Measurements from ENCODE around the gene CIROP.

CIROP gene

DNA sequence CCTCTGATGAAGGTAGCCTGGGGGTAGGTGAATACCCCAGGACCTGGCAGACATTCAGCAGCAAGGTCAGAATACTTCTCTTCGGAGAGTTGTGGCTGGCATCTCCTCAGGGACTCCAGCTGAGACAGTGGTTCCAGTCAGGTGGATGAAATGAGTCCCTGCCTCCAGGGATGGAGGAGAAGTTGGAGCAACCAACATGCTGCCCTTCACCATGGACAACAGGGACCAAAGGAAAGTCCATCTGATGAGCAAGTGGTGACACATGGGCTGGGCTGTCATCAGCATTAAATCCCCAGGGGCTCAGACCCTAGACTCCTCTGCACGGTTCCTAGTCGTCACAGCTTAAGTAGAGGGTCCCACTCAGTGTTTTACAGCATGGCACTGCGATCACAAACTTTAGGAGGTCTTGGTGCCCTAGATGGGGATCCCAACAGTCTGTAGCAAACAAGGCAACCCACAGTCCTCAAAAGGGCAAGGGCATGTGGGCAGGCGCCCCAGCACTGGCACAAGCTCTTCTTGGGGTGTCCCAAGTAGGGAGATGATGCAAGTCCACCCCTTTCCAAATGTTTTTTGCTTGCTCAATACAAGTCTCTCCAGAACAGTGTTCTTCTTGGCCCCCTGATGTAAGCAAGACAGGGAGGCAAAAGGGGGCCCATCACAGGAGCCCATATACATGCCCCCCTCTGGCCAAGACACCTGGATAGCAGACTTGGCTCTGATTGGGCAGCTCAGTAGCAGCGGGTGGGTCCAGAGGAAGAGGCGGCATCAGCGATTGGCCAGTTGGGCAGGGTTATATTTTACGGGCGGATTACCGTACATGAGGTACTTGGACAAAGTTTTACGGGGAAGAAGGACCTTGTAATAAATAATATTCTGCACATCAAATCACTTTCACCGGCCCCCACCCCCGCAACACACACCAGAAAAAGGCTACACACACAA lies 36.7 kb downstream of the CIROP start:
- H3K27me3 ChIP-seq: no peaks in the 10 kb centered on the region
- peak in 1 of 2 donors; percentile 63 for DNase-seq
- H3K4me3 ChIP-seq: no peak overlapping the region
- no peak for TF ChIP-seq CTCF (IDR thresholded peaks at IDR 0.05)
- peaks cover 50 to 64% (median 62%) of the 10 kb centered on the region in 3 donors for H3K36me3 ChIP-seq
- no peaks in the 10 kb centered on the region for H3K9me3 ChIP-seq
- intact Hi-C loops (cut with DNase I; ENCODE audit: low total_unique reads): no loop called here
- peak overlapping the region in 1 of 2 donors; percentile 24 for H3K27ac ChIP-seq
- H3K4me1 ChIP-seq: peaks cover 0 to 49% (median 28%) of the 10 kb centered on the region in 4 donors

DNA sequence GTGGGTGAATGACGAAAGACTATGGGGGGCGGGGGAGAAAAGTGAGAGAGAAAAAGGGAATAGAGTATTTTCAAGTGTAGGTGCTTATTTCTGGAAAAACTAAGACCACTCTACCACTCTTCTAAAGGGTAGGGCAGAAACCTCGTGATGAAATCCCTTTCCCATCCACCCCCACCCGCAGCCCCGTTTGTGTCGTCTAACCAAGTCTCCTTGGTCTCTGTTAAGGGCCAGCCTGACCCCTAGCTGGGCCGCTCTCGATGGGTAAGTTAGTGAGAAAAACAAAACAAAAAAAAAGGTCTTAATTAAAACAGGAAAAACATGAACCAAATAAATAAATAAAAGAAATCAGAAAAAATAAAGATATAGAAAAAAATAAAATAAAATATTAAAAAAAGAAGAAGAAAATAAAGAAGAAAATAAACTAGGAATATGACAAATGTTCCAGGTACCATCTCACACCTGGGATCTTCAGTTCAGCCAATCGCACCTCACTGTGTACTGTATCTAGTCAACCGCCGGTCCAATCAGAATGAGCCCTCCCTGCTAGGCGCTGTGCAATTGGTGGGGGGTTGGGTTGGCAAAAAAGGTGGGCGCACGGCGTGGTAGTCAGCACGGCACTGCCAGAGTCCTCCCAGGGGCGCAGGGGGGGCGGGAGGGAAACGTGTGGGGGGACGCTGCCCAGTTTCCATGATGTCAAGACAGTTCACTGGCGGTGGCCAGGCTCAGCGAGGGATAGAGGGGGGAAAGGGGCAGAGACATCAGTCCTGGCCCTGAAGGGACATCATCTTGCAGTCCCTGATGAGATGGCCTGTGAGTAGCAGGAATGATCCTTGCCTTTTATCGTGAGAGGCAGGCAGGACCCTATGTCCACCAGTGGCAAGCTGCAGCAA lies 37.7 kb downstream of the CIROP start:
- peak in 1 of 2 donors; percentile 39 for DNase-seq
- Histone ChIP-seq H3K27me3 (no peaks in the 10 kb centered on the region), H3K4me1 (peaks cover 0 to 52% (median 27%) of the 10 kb centered on the region in 4 donors), H3K9me3 (no peaks in the 10 kb centered on the region), H3K4me3 (no peak overlapping the region), H3K27ac (no peak overlapping the region), H3K36me3 (peaks cover 54 to 67% (median 63%) of the 10 kb centered on the region in 3 donors)
- intact Hi-C loops (cut with DNase I; ENCODE audit: low total_unique reads): no loop called here
- no peak for TF ChIP-seq CTCF (IDR thresholded peaks at IDR 0.05)

DNA sequence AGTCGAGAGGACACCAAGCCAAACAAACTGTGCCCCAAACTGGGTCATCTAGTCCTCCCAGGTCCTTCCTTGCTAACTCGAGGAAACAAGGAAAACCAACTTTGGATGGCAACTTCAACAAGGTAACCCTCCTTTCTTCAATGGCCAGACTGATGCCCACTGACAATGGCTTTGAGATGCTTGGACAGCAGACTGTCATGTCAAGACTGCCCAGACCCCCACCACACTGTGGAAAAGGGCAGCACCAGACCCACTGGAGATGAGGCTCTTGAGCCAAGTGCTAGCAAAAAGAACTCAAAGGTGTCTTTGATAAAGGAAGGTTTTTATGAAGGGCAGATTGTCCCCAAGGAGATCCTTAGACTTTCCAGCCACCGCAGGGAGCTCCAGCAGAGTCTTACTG lies 38.4 kb downstream of the CIROP start:
- H3K27me3 ChIP-seq: no peaks in the 10 kb centered on the region
- H3K9me3 ChIP-seq: no peaks in the 10 kb centered on the region
- no peak for TF ChIP-seq CTCF (IDR thresholded peaks at IDR 0.05)
- no peak overlapping the region for H3K4me3 ChIP-seq
- DNase-seq: peak in 1 of 2 donors; percentile 12
- peaks cover 0 to 48% (median 24%) of the 10 kb centered on the region in 4 donors for H3K4me1 ChIP-seq
- intact Hi-C loops (cut with DNase I; ENCODE audit: low total_unique reads): no loop called here
- no peak overlapping the region for H3K27ac ChIP-seq
- peaks cover 57 to 74% (median 66%) of the 10 kb centered on the region in 3 donors for H3K36me3 ChIP-seq

DNA sequence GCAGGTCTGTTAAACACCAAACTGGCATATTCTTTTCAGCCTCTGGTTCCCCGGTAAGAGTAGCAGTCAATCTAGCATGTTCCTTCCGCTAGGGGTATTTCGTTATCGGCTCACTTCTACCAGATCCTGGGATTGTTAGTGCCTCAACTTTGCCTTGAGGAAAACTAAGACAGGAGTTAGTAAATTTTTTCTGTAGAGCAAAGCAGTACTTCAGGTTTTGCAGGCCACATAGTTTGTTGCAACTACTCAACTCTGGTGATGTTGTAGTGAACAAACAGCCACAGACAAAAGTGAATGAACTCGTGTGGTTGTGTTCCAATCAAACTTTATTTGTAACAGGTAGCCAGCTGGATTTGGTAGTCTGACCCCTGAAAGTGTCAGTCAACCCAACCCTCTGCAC lies 41.2 kb downstream of the CIROP start:
- TF ChIP-seq CTCF (IDR thresholded peaks at IDR 0.05): no peak
- Histone ChIP-seq H3K4me3 (no peak overlapping the region), H3K9me3 (no peaks in the 10 kb centered on the region), H3K27ac (no peak overlapping the region), H3K36me3 (peaks cover 82 to 100% (median 94%) of the 10 kb centered on the region in 3 donors), H3K27me3 (no peaks in the 10 kb centered on the region), H3K4me1 (peaks cover 0 to 25% (median 11%) of the 10 kb centered on the region in 4 donors)
- no peak for DNase-seq
- intact Hi-C loops (cut with DNase I; ENCODE audit: low total_unique reads): no loop called here

DNA sequence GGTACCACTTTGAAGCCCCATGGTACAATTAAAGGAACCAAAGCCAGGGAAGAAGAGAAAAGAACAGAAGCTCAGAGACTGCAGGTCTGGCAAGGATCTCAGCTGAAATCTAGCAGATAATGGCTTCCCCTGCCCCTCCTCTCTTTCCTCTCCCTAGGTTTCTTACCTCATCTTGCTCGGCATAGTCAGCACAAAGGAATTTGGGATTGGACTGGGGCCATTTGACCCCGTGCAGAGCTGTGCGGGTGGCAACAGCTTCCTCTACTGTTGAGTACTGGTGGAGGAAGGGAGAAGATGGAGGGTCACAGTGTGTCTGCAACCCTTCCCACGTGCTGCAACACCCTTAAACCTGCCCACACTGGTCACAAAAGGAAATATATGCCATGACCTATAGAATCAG lies 42.8 kb downstream of the CIROP start:
- Histone ChIP-seq H3K9me3 (no peaks in the 10 kb centered on the region), H3K27me3 (no peaks in the 10 kb centered on the region), H3K4me3 (no peak overlapping the region), H3K27ac (peak overlapping the region; percentile 21 to 46), H3K36me3 (peaks cover 69 to 86% (median 80%) of the 10 kb centered on the region in 3 donors), H3K4me1 (peaks cover 0 to 21% (median 10%) of the 10 kb centered on the region in 4 donors)
- DNase-seq: peak; percentile 79 to 88
- TF ChIP-seq CTCF (IDR thresholded peaks at IDR 0.05): no peak
- intact Hi-C loops (cut with DNase I; ENCODE audit: low total_unique reads): no loop called here

Data from tibial artery (tissue), 4 donors.